ENCODE measurements around the gene C6.

DNA sequence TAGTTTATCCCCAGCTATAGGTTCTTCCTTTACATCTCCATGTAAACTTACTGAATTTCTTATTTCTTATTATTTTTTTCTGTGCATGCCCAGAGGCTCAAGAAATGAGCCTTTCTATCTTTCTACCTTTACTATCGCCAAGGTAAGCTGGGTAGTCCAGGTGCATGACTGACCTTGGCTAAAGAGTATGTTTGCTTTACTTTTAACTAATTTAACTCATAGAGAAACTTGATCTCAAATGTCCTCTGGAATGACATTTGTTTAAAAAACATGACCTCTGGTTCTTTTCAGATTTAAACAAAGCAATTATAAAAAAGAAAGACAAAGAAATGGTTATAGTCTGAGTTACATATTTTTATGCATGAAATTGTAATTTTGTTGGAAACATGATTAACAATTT, 397 bp downstream of the C6 start:
- TF ChIP-seq POLR2A (IDR thresholded peaks at IDR 0.05) (no peak), POLR2AphosphoS5 (IDR thresholded peaks at IDR 0.05) (no peak), CTCF (IDR thresholded peaks at IDR 0.05 in 8 of 11, conservative IDR thresholded peaks at IDR 0.05 in 3 of 11) (no peak)
